GM20431 (cell line): ENCODE results near the gene ARHGEF37.
"Not testable (repeated sequence)": the region's sequence is repeated elsewhere in the genome, so short reads cannot be mapped to it uniquely, and the experiment has no call there.

Source experiments
- in situ Hi-C: fragments of 300-500 bp; cut with MseI, MboI; formaldehyde crosslinking; loops from one replicate; pipeline ENCODE4 v1.15.0; 2020; ENCODE audit warnings: low sequenced_read_pairs; ENCODE audit not compliant: unreplicated experiment

ARHGEF37 gene

GRCh38 chr5:149561848-149562247, 19.4 kb upstream of the ARHGEF37 start:
- in situ Hi-C loops, result loop anchor here (10.0 kb wide), 1 partner anchor 177 kb away; no protein-coding TSS in a partner anchor

DNA sequence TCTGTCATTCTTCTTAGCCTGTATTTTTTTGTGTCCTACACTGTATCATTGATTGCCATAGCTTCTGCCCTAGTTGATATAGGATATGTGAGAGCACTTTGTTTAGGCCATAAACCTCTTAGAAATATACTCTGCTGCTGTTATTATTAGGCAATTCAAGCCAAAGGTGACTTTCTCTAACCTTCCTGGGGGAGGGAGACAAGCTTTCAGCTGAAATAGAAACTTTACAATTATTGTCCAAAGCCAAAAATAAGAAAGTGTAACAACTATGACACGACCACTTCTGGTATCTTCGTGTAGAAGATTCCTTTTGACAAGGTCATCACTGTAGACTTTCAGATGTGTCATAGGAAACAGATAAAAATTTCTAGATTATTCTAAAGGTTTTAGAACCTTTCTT, 17.8 kb upstream of the ARHGEF37 start:
- in situ Hi-C loops, result loop anchor here (10.0 kb wide), 1 partner anchor 179 kb away; no protein-coding TSS in a partner anchor

GRCh38 chr5:149564542-149565140, 16.7 kb upstream of the ARHGEF37 start:
- in situ Hi-C loops, result loop anchor here (10.0 kb wide), 1 partner anchor 180 kb away; no protein-coding TSS in a partner anchor

- in situ Hi-C loops, result loop anchor here (10.0 kb wide), 1 partner anchor 182 kb away; no protein-coding TSS in a partner anchor
Observed at GRCh38 chr5:149567226-149567625, 14.1 kb upstream of the ARHGEF37 start.

- in situ Hi-C loops, result no loop called here
Observed at GRCh38 chr5:149572170-149572569, 9.1 kb upstream of the ARHGEF37 start.

GRCh38 chr5:149572576-149573231, 8.6 kb upstream of the ARHGEF37 start:
- in situ Hi-C loops, result no loop called here

DNA sequence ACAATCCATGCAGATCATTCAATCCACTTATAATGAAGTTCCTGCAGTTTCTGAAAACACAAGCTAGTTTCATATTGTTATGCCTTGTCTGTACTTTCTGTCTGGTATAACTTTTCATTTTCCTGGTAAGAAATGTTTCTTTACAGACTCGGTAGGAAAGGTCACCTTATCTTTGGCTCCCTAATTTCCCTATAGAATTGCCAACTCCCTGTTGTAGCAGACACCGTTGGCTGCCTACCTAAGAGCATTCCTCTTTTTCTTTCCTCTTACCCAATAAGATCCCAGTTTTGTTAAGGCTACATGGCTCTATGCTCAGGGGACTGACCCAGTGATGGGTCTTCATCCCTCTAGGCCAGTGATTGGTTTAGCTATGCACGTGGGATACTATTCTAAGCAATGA, 6.2 kb upstream of the ARHGEF37 start:
- in situ Hi-C loops, result no loop called here

DNA sequence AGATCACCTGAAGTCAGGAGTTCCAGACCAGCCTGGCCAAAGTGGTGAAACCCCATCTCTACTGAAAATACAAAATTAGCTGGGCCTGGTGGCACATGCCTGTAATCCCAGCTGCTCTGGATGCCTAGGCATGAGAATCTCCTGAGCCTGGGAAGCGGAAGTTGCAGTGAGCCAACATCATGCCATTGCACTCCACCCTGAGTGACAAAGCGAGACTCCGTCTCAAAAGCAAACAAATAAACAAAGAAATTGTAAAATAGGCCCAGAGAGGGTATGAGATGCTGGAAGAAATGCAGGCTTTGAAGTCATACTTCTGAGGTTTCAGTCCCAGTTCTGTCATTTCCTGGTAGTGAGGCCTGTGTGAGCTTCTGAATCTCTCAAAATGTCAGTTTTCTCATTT, 5.3 kb upstream of the ARHGEF37 start:
- in situ Hi-C loops, result no loop called here

DNA sequence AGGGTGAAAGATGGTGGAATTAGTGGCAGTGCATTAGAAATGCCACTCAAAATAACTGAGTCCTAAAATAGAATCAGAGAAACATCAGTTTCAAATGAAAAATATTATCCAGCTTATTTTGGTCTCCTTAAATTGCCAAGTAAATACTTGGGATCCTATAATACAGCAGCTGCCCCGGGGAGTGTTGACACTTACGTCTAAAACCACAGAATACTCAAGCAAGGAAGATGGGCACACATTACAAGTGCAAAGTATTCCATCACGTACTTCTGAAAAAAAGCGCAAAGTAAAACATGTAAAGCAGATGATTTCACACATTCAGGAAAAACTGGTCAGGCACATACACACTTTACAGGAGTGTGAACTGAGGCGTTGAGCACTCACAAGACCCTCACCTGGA, 2.4 kb upstream of the ARHGEF37 start:
- in situ Hi-C loops, result no loop called here

DNA sequence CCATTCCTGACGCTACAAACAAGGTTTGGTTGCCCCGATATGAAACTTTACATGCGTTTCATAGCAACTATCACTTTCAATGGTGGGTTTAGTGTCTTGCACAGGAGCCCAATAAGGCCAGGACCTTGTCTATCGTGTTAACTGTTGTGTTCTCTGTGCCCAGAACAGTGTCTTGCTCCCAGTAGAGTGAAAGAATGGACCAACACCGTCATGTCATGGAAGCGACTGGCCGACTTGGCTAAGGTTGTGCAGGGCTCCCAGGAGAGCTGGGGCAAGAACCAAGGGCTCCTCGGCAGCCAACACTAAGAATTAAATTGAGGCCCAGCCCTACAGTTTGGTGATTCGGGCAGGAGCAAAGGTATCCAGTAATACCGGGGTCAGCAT, 498 bp upstream of the ARHGEF37 start:
- in situ Hi-C loops, result no loop called here

DNA sequence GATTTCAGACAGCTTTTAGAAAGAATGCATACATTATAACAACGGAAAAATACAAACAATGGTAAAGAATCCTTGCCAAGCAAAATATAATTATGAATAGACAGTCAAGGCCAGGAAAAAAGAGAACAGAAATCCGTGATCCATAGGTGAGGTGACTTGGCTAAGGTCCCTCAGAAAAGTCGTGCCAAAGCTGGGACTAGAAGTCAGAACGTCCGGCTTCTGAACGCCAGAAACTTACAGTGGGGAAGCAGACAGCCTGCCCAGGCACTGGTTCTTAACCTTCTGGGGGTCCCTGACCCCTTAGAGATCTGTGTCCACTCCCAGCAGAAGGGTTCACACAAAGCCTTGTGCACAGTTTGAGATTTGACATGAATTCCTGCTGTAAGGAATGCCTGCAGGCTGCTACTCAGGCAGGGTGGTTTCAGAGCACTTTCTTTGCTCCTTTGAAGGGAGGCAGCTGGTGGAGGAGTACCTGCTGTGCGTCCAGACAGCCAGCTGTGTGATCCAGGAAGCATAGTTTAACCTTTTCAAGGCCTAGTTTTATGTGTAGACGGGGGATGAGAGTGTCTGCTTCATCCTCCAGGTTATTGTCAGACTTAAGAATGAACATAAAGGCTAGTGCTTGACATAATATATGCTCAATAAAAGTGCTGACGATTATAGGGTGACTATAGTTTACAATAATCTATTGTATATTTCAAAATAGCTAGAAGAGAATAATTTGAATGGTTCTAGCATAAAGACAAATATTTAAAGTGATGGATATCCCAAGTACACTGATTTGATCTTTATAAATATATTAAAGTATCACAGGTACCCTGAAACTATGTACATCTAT, 852 bp downstream of the ARHGEF37 start:
- in situ Hi-C loops, result no loop called here

- in situ Hi-C loops, result no loop called here
Observed at GRCh38 chr5:149583394-149583793, 2.1 kb downstream of the ARHGEF37 start.

GRCh38 chr5:149584121-149584520, 2.8 kb downstream of the ARHGEF37 start:
- in situ Hi-C loops, result no loop called here

DNA sequence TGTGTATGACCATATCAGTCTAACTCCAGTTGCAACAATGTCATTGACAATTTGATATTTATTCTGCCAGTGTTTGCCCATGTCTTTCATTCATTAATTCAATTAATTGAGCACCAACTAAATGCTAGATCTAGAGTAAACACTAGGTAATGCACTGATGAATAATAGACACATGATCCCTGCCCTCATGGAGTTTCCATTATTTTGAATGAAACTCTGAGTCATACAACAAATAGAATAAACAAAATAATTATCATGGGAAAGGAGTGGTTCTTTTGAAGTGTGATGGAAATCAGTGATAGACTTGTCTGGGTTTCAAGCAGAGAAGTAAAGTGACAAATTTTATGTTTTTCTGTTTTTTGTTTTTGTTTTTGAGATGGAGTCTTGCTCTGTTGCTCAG, 4.6 kb downstream of the ARHGEF37 start:
- in situ Hi-C loops, result no loop called here

GRCh38 chr5:149586708-149587318, 5.5 kb downstream of the ARHGEF37 start:
- in situ Hi-C loops, result no loop called here

DNA sequence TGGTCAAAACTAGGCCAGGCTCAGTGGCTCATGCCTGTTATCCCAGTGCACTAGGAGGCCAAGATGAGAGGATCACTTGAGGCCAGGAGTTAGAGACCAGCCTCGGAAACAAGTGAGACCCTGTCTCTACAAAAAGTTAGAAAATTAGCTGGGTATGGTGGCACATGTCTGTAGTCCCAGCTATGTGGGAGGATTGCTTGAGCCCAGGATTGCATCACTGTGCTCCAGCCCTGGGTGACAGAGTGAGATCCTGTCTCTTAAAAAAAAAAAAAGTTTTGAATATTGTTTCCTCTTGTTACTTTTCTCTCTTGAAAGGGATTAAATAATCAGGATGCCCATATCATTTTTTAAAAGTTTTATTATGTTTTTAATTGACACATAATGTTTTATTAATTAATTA, 7.6 kb downstream of the ARHGEF37 start:
- in situ Hi-C loops, result no loop called here

- in situ Hi-C loops, result no loop called here
Observed at GRCh38 chr5:149593370-149593769, 12.1 kb downstream of the ARHGEF37 start.

GRCh38 chr5:149594206-149594895, 13.1 kb downstream of the ARHGEF37 start:
- in situ Hi-C loops, result no loop called here

DNA sequence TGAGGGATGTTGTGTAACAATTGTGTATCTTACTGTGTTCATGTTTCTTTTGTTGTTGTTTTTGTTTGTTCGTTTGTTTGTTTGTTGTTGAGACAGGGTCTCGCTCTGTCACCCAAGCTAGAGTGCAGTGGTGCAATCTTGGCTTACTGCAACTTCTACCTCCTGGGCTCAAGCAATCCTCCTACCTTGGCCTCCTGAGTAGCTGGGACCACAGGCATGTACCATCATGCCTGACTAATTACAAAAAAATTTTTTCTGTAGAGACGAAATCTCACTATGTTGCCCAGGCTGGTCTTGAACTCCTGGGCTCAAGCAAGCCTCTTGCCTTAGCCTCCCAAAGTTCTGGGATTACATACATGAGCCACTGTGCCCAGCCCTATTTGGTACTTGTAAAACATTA, 13.8 kb downstream of the ARHGEF37 start:
- in situ Hi-C loops, result not testable (repeated sequence)

DNA sequence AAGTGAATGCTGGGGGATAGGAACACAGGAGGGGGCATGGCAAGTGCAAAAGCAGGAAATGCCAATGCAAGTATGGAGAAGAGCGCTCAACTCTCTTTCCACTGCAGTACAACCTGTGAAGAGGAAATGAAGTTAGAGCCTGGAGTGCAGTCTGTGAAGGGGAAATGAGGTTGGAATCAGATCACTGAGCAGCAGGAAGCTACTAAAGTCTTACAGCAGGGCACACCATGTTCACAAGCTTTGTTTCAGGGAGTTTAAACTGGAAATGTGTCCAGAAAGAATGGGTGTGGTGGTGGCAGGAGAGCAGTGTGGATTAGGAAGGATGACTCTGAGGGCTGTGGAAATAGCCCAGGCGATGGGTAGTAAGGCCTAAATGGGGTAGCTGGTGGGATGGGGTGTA, 15.4 kb downstream of the ARHGEF37 start:
- in situ Hi-C loops, result no loop called here
